Left lung (tissue), 10 donors: ENCODE results near the gene RAB18. TPM values are rescaled to one million over a fixed set of nuclear protein-coding genes. Genes with fewer than 3 reads are reported as not detected.
"Not testable (repeated sequence)": the region's sequence is repeated elsewhere in the genome, so short reads cannot be mapped to it uniquely, and the experiment has no call there.

Source experiments
- ATAC-seq: fragments of 200-7000 bp; cut with Tn5 transposase; one replicate; pipeline ENCODE4 v1.9.1; 2020; ENCODE audit warnings: moderate library complexity
- DNase-seq, 4 donors: peaks; one replicate each; pipeline ENCODE4 v3.0.0-alpha.2; 2013 to 2020
- H3K27ac ChIP-seq, 2 donors: fragments of 200-600 bp; sonication (generic) in 1 of 2; one replicate each; pipeline versions ENCODE4 v1.5.0 to v1.8.0; 2020 to 2021
- H3K27me3 ChIP-seq, 2 donors: fragments of 200-600 bp; sonication (generic) in 1 of 2; one replicate each; pipeline versions ENCODE4 v1.5.0 to v1.8.0; 2020 to 2021
- H3K36me3 ChIP-seq, 2 donors: fragments of 200-600 bp; sonication (generic) in 1 of 2; one replicate each; pipeline versions ENCODE4 v1.5.0 to v1.8.0; 2020 to 2021
- H3K4me1 ChIP-seq, 2 donors: fragments of 200-600 bp; one replicate each; pipeline ENCODE4 v1.8.0; 2021
- H3K4me3 ChIP-seq, 2 donors: fragments of 200-600 bp; sonication (generic) in 1 of 2; one replicate each; pipeline versions ENCODE4 v1.5.0 to v1.8.0; 2020 to 2021; ENCODE audit warnings: mild to moderate bottlenecking in 1 of 2
- H3K9me3 ChIP-seq, 2 donors: fragments of 200-600 bp; sonication (generic) in 1 of 2; one replicate each; pipeline versions ENCODE4 v1.5.0 to v1.8.0; 2020 to 2021
- CTCF ChIP-seq, 2 donors: fragments of 200-600 bp; sonication (generic) in 1 of 2; IDR thresholded peaks; one replicate each; pipeline versions ENCODE4 v1.5.0 to v1.8.0; 2021; ENCODE audit warnings: antibody characterized with exemption in 2 of 2
- intact Hi-C, 2 donors: fragments of 100-400 bp; cut with DNase I; formaldehyde crosslinking; loops; one replicate each; pipeline versions ENCODE4 v1.11.2 to v1.14.2; 2022
- polyA plus RNA-seq, 6 donors: library from polyadenylated mRNA; unstranded; fragments of 120-200 nt; gene quantifications; one replicate each; pipeline ENCODE4 v1.2.1, GENCODE V29; 2013; ENCODE audit not compliant: insufficient read length in 6 of 6
- total RNA-seq, 2 donors: library from RNA; stranded (reverse); fragmentation: NEBNext Ultra II Directional; extraction: Animal tissue kit (Norgen Biotek cat#: 25700); gene quantifications; one replicate each; pipeline ENCODE4 v1.2.1, GENCODE V29; 2021
- donor health status: DM: no; HTN: yes; CAD: no.
- donor health status: DM: no; HTN: no; CAD: no.

The RAB18 gene
- total and polyA plus RNA-seq, 8 donors = 80.6 to 115 (median 100) TPM

- Histone ChIP-seq H3K27me3 (no peaks in the 10 kb centered on the region), H3K4me3 (no peak overlapping the region), H3K36me3 (no peaks in the 10 kb centered on the region), H3K4me1 (peaks cover 0 to 5% of the 10 kb centered on the region in 2 donors), H3K27ac (no peak overlapping the region), H3K9me3 (no peaks in the 10 kb centered on the region)
- TF ChIP-seq CTCF (IDR thresholded peaks at IDR 0.05) = no peak
- no peak for DNase-seq
- intact Hi-C loops = no loop called here
- no peak for ATAC-seq
Observed at GRCh38 chr10:27461312-27461711, 42.8 kb upstream of the RAB18 start.

GRCh38 chr10:27463961-27464360 lies 40.1 kb upstream of the RAB18 start:
- intact Hi-C loops = no loop called here
- no peak for TF ChIP-seq CTCF (IDR thresholded peaks at IDR 0.05)
- no peaks in the 10 kb centered on the region for H3K4me1 ChIP-seq
- ATAC-seq (no peak), DNase-seq (no peak)
- no peaks in the 10 kb centered on the region for H3K27me3 ChIP-seq
- H3K4me3 ChIP-seq = no peak overlapping the region
- H3K9me3 ChIP-seq = no peaks in the 10 kb centered on the region
- no peaks in the 10 kb centered on the region for H3K36me3 ChIP-seq
- peak overlapping the region in 1 of 2 donors; percentile 65 for H3K27ac ChIP-seq

- ATAC-seq = no peak
- Histone ChIP-seq H3K27ac (peak overlapping the region in 1 of 2 donors; percentile 65), H3K4me1 (no peaks in the 10 kb centered on the region), H3K4me3 (no peak overlapping the region), H3K27me3 (no peaks in the 10 kb centered on the region), H3K9me3 (no peaks in the 10 kb centered on the region), H3K36me3 (no peaks in the 10 kb centered on the region)
- intact Hi-C loops = no loop called here
- no peak for DNase-seq
- TF ChIP-seq CTCF (IDR thresholded peaks at IDR 0.05) = no peak
Observed at GRCh38 chr10:27464993-27465392, 39.1 kb upstream of the RAB18 start.

GRCh38 chr10:27465596-27465995 lies 38.5 kb upstream of the RAB18 start:
- peak overlapping the region in 1 of 2 donors; percentile 65 for H3K27ac ChIP-seq
- H3K9me3 ChIP-seq, H3K4me3 ChIP-seq, H3K4me1 ChIP-seq, H3K27me3 ChIP-seq, intact Hi-C loops, DNase-seq, H3K36me3 ChIP-seq, ATAC-seq: not testable (repeated sequence)

GRCh38 chr10:27470885-27471284 lies 33.2 kb upstream of the RAB18 start:
- no peak overlapping the region for H3K4me3 ChIP-seq
- no peak overlapping the region for H3K27ac ChIP-seq
- intact Hi-C loops = no loop called here
- no peak for DNase-seq
- no peaks in the 10 kb centered on the region for H3K27me3 ChIP-seq
- H3K4me1 ChIP-seq = no peaks in the 10 kb centered on the region
- no peak for ATAC-seq
- no peaks in the 10 kb centered on the region for H3K36me3 ChIP-seq
- TF ChIP-seq CTCF (IDR thresholded peaks at IDR 0.05) = no peak
- H3K9me3 ChIP-seq = no peaks in the 10 kb centered on the region

GRCh38 chr10:27474741-27475140 lies 29.4 kb upstream of the RAB18 start:
- ATAC-seq (no peak), DNase-seq (no peak)
- no peaks in the 10 kb centered on the region for H3K36me3 ChIP-seq
- no peaks in the 10 kb centered on the region for H3K9me3 ChIP-seq
- no peak for TF ChIP-seq CTCF (IDR thresholded peaks at IDR 0.05)
- no peaks in the 10 kb centered on the region for H3K4me1 ChIP-seq
- H3K4me3 ChIP-seq = no peak overlapping the region
- H3K27me3 ChIP-seq = no peaks in the 10 kb centered on the region
- intact Hi-C loops = no loop called here
- H3K27ac ChIP-seq = no peak overlapping the region
